PFSK-1 (cell line): ENCODE data around the gene SLC27A5.
A peak's percentile ranks its signal among the peaks of the same experiment; 100 is the strongest.

Experiments used
- FOXP2 ChIP-seq: optimal IDR thresholded peaks from 2 replicates; pipeline ENCODE3; 2011; ENCODE audit warnings: borderline replicate concordance, control low read depth, inconsistent platforms; ENCODE audit not compliant: insufficient read depth; ENCODE audit errors: extremely low read length, extremely low read depth
- POLR2AphosphoS5 ChIP-seq: IDR thresholded peaks from 2 replicates; pipeline ENCODE4 v1.6.1; 2012; ENCODE audit warnings: low read depth, mild to moderate bottlenecking, control low read depth, low read length, moderate library complexity
- SIN3A ChIP-seq: IDR thresholded peaks from 2 replicates; pipeline ENCODE4 v1.6.1; 2012; ENCODE audit warnings: mild to moderate bottlenecking, low read length, moderate library complexity, borderline replicate concordance; ENCODE audit not compliant: insufficient read depth
- TAF1 ChIP-seq: IDR thresholded peaks from 2 replicates; pipeline ENCODE4 v1.6.1; 2012; ENCODE audit warnings: low read length, control low read depth, borderline replicate concordance; ENCODE audit not compliant: insufficient read depth
- TF ChIP-seq, protein P1 (sequence below), 2 experiments: IDR thresholded peaks; 2 replicates each; pipeline versions ENCODE4 v1.6.1 to v1.8.0; 2011 to 2012; ENCODE audit warnings: low read depth in 2 of 2, low read length in 2 of 2, control low read depth in 1 of 2, inconsistent platforms in 1 of 2, mild to moderate bottlenecking in 1 of 2, moderate library complexity in 1 of 2; ENCODE audit not compliant: insufficient read depth in 1 of 2

Gene SLC27A5

DNA sequence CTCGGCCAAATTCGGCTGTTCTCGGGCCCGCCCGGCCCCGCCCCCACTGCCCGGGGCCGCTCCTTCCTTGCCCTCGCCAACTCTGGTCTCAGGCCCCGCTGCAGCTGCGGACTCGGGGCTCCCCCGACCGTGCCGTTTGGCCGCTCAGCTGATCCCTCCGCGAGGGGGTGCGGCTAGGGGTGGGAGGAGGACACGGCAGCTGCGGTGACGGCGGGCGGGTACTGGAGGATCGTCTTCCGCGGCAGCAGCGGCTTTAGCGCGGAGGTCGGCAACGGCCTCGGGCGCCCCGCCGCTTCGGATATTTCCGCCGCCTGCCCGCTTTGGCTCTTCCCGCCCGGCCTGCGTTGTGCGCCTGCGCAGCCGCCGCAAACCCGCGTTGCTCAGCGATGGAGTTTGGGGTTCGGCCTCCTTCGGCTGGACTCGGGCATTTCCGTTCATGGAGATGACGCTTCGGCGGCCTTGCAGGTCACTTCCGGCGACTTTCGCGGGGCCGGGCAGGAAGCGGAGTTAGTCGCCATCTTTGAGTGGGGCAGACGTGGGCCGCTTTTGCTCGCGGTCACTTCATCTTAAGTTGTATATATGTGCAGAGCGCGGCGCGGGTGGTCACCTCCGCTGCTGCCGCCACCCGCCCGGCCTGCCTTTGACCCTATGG is 47.0 kb upstream of the SLC27A5 start:
- TF ChIP-seq FOXP2 (peak; percentile 22), TAF1 (no peak)

DNA sequence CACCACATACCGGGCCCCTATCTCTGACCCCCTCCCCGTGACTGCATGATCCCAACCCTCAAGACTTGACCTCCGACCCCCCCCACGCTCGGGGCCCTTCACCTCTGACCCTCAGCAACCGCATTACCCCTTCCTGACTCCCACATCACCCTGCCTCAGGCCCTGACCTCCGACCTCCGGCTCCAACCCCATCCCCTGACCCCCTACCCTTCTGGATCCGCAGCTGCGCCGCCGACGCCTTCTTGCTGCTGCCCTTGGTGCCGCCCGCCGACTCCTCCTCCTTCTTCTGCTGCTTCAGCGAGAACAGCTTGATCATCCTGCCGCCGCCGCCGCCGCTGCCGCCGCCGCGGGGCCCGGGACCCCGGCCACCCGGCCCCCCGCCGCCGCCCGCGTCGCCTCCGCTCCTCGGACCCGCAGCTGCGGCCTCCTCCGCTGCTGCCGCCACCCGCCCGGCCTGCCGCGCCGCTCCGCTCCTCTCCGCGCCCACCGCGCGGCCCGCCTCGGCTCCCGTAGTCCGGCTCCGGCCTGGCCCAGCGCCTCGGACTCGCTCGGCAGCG is 46.4 kb upstream of the SLC27A5 start, which contains the start of gene UBE2M:
TSS of gene UBE2M (minus strand) at position 546 of the 557 bp plus-strand sequence. CDS start at position 316, 230 bp downstream.
- no peak for TF ChIP-seq FOXP2
- no peak for TF ChIP-seq TAF1
- no peak for TF ChIP-seq POLR2AphosphoS5
- TF ChIP-seq, protein P1, sequence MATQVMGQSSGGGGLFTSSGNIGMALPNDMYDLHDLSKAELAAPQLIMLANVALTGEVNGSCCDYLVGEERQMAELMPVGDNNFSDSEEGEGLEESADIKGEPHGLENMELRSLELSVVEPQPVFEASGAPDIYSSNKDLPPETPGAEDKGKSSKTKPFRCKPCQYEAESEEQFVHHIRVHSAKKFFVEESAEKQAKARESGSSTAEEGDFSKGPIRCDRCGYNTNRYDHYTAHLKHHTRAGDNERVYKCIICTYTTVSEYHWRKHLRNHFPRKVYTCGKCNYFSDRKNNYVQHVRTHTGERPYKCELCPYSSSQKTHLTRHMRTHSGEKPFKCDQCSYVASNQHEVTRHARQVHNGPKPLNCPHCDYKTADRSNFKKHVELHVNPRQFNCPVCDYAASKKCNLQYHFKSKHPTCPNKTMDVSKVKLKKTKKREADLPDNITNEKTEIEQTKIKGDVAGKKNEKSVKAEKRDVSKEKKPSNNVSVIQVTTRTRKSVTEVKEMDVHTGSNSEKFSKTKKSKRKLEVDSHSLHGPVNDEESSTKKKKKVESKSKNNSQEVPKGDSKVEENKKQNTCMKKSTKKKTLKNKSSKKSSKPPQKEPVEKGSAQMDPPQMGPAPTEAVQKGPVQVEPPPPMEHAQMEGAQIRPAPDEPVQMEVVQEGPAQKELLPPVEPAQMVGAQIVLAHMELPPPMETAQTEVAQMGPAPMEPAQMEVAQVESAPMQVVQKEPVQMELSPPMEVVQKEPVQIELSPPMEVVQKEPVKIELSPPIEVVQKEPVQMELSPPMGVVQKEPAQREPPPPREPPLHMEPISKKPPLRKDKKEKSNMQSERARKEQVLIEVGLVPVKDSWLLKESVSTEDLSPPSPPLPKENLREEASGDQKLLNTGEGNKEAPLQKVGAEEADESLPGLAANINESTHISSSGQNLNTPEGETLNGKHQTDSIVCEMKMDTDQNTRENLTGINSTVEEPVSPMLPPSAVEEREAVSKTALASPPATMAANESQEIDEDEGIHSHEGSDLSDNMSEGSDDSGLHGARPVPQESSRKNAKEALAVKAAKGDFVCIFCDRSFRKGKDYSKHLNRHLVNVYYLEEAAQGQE (IDR thresholded peaks at IDR 0.05; ENCODE audit: insufficient read depth in 1 of 2, low read depth in 2 of 2, low read length in 2 of 2) = no peak
- no peak for TF ChIP-seq SIN3A

DNA sequence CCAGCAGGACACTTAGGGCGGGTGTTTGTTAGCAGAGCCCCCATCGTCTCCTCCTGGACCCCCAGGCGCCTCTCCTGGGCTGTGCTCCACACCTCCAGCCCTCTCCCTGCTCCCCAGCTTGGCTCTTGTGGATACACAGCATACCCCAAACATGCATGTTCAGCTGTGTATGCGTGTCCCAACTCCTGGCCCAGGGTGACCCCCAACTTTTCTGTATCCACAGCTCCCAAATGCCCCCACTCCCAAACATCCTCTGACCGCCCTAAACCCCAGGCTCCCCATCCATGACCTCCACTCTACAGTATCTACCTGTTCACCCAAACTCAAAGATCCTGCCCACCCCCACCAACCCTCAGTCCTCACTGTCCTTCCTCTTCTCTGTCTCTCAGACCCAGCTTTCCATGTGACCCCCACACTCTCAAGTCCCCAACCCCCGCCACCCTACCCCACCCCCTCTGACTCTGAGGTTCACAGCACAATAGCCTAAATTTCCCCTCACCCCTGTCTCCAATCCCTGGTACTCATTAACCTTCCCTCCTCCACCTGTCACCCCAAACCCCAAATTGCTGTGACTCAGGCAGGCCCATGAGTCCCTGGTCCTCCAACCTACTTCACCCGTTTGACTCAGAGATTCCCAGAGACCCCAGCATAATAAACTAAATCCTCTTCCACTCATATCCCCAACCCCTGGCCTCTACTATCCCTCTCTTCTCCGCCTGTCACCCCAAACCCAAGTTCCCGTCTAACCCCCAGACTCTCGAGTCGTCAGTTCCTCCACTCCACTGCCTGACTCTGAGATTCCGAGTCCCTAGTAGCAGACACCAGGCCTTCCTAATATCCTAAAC is 45.7 kb upstream of the SLC27A5 start:
- TF ChIP-seq, protein P1 (IDR thresholded peaks at IDR 0.05; ENCODE audit: insufficient read depth in 1 of 2, low read depth in 2 of 2, low read length in 2 of 2) = no peak
- TF ChIP-seq SIN3A (no peak), TAF1 (no peak), FOXP2 (no peak), POLR2AphosphoS5 (no peak)

DNA sequence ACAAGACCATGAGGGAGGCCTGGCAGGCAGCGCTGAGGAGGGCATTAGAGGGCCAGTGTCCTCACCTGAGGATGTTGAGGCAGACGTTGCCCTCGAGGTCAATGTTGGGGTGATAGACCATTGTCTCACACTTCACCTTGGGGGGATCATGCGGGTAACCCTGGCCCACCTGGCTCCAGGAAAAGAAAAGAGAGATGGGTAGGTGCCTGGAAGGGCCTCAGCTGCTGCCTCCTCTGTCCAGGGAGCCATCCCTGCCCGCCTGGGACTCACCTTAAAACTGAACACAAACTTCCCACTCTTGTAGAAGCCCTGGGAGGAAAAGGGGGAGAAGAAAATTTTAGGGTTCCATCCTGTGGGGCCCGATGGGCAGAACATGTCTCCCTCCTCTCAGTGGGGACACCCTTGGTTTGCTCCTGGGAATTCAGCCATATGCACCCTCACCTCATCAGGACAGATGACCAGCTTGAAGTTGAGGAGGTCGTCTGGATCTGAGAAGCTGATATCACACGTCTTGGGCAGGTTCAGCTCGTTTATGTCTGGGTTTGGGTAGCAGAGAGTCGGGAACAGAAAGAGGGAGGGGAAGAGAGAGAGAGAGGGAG is 44.9 kb upstream of the SLC27A5 start:
- TF ChIP-seq TAF1 (no peak), POLR2AphosphoS5 (no peak)
- TF ChIP-seq, protein P1 (IDR thresholded peaks at IDR 0.05; ENCODE audit: insufficient read depth in 1 of 2, low read depth in 2 of 2, low read length in 2 of 2) = no peak

DNA sequence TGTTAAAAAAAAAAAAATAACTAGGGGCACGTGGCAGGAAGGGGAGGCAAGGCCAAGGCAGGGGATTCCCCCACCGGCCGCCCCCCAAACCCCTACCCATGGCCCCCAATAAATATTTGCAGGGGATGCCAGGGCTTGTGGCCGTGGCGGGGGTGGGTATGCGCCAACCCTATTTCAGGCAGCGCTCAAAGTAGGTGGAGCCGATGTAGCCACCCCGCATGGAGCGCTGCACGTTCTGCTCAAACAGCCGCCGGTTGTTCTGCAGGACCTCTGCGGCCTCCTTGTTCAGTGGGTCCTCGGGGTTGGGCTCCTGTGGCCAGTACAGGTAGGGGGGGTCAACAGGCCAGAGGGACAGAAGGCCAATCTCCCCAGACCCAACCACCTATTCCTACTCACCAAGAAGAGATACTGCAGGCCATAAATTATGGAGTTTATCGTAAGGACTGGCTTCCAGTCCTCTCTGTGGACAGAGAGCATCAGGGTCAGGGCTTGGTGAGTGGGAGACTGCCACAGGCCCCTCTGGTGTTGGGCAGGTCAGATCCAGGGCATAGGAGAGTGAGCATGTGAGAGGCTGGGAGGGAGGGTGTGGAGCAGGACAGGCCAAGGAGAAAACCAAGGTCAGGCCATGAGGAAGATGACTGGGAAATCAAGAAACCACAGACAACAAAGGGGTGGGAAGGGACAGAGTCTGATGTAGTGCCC is 44.3 kb upstream of the SLC27A5 start:
- TF ChIP-seq FOXP2 (no peak), TAF1 (no peak), POLR2AphosphoS5 (no peak), SIN3A (no peak)
- TF ChIP-seq, protein P1 (IDR thresholded peaks at IDR 0.05; ENCODE audit: insufficient read depth in 1 of 2, low read depth in 2 of 2, low read length in 2 of 2) = no peak
